HG03565 (cell line): ENCODE data around the gene ABCC6.
"Not testable (repeated sequence)": the region's sequence is repeated elsewhere in the genome, so short reads cannot be mapped to it uniquely, and the experiment has no call there.

Experiments
- ATAC-seq: cut with Tn5 transposase; IDR thresholded peaks from one replicate; pipeline ENCODE4 v1.9.1; 2021; ENCODE audit warnings: mild to moderate bottlenecking, moderate library complexity; ENCODE audit not compliant: unreplicated experiment

The ABCC6 gene

GRCh38 chr16:16120382-16121184 is 102.7 kb downstream of the ABCC6 start:
- no peak for ATAC-seq

DNA sequence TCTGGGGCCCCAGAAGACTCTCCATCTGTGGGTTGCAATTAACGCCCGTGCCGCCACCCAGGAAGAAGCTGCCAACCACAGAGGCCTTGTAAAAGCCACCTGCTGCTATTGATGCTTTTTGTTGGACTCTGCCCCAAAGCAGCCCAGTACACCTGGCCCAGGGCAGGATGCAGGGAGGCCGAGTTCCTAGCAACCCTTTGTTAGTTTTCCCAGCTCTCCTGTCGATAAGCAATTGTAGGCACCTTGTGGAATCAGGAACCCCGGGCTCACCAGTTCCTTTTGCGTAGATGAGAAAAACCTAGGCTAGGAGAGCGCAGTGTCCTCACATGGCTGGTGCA is 103.3 kb downstream of the ABCC6 start:
- no peak for ATAC-seq

GRCh38 chr16:16118337-16118736 is 105.0 kb downstream of the ABCC6 start:
- no peak for ATAC-seq

GRCh38 chr16:16116841-16117240 is 106.5 kb downstream of the ABCC6 start:
- no peak for ATAC-seq

GRCh38 chr16:16113076-16113475 is 110.2 kb downstream of the ABCC6 start:
- ATAC-seq, result no peak

GRCh38 chr16:16112450-16113053 is 110.7 kb downstream of the ABCC6 start:
- ATAC-seq, result no peak

- no peak for ATAC-seq
Measured at GRCh38 chr16:16111639-16112038, 111.7 kb downstream of the ABCC6 start.

GRCh38 chr16:16110111-16110490 is 113.2 kb downstream of the ABCC6 start:
- no peak for ATAC-seq

- no peak for ATAC-seq
Measured at GRCh38 chr16:16109453-16110110, 113.7 kb downstream of the ABCC6 start.

GRCh38 chr16:16108759-16109158 is 114.5 kb downstream of the ABCC6 start:
- ATAC-seq, result no peak

GRCh38 chr16:16107839-16108238 is 115.5 kb downstream of the ABCC6 start:
- ATAC-seq, result no peak

GRCh38 chr16:16106466-16106865 is 116.8 kb downstream of the ABCC6 start:
- ATAC-seq, result no peak

GRCh38 chr16:16105646-16106045 is 117.6 kb downstream of the ABCC6 start:
- ATAC-seq, result no peak

DNA sequence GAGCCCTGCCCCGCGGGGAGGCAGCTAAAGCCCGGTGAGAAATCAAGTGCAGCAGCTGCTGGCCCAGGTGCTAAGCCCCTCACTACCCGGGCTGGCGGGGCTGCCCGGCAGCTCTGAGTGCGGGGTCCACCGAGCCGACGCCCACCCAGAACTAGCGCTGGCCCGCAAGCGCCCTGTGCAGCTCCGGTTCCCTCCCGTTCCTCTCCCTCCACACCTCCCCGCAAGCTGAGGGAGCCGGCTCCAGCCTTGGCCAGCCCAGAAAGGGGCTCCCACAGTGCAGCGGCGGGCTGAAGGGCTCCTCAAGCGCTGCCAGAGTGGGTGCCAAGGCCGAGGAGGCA is 118.5 kb downstream of the ABCC6 start:
- ATAC-seq, result not testable (repeated sequence)

GRCh38 chr16:16104132-16104803 is 119.0 kb downstream of the ABCC6 start:
- ATAC-seq, result not testable (repeated sequence)

- ATAC-seq, result no peak
Measured at GRCh38 chr16:16102738-16103137, 120.6 kb downstream of the ABCC6 start.

GRCh38 chr16:16101585-16101984 is 121.7 kb downstream of the ABCC6 start:
- no peak for ATAC-seq

GRCh38 chr16:16100631-16101030 is 122.7 kb downstream of the ABCC6 start:
- no peak for ATAC-seq

- no peak for ATAC-seq
Measured at GRCh38 chr16:16099320-16099719, 124.0 kb downstream of the ABCC6 start.
